Thyroid gland (tissue), 4 donors: Measurements from ENCODE around the gene KREMEN2.

Experiments
- CTCF ChIP-seq, 6 experiments: fragments of 200-600 bp in 3 of 6; fragments of 450-650 bp in 3 of 6; sonication (generic) in 3 of 6; IDR thresholded peaks; one replicate each; pipeline ENCODE4 v1.5.1; 2016 to 2019; ENCODE audit warnings: antibody characterized with exemption in 6 of 6, mild to moderate bottlenecking in 2 of 6, inconsistent platforms in 1 of 6, moderate library complexity in 1 of 6
- POLR2A ChIP-seq, 2 donors: fragments of 450-650 bp; IDR thresholded peaks; one replicate each; pipeline ENCODE4 v1.6.1; 2017; ENCODE audit warnings: antibody characterized with exemption in 2 of 2, mild to moderate bottlenecking in 2 of 2, moderate library complexity in 1 of 2

GRCh38 chr16:2996298-2996697, 32.2 kb downstream of the KREMEN2 start:
- TF ChIP-seq CTCF (IDR thresholded peaks at IDR 0.05) (no peak), POLR2A (IDR thresholded peaks at IDR 0.05) (no peak)
